ENCODE results near the gene TMEM263. TPM values are rescaled to one million over a fixed set of nuclear protein-coding genes. Genes with fewer than 3 reads are reported as not detected.
A peak's percentile ranks its signal among the peaks of the same experiment; 100 is the strongest.

Gene TMEM263
- total and polyA plus RNA-seq, 2 donors (not counting 1 experiment from before 2014, with no cell fraction given): 97.9 to 116 TPM

GRCh38 chr12:106950591-106950990 is 5.1 kb upstream of the TMEM263 start:
- no peak for DNase-seq (ENCODE audit: low read depth in 2 of 2)
- Histone ChIP-seq H3K9me3 (ENCODE audit: control insufficient read depth, insufficient read depth, low read depth, low read length) (no peaks in the 10 kb centered on the region), H3K27ac (ENCODE audit: insufficient read depth, low read length) (no peak overlapping the region), H3K36me3 (ENCODE audit: control insufficient read depth, insufficient read depth, low read length) (no peaks in the 10 kb centered on the region), H3K4me1 (ENCODE audit: control insufficient read depth, extremely low read depth, insufficient read depth, low read length) (no peaks in the 10 kb centered on the region), H3K27me3 (ENCODE audit: control insufficient read depth, insufficient read depth, low read length) (no peaks in the 10 kb centered on the region), H3K4me2 (ENCODE audit: extremely low read depth, insufficient read depth, low read length) (no peak overlapping the region), H4K20me1 (ENCODE audit: control insufficient read depth, extremely low read depth, insufficient read depth, low read length) (no peaks in the 10 kb centered on the region), H2AFZ (ENCODE audit: low read length) (no peak overlapping the region), H3K4me3 (replicated peaks in 1 of 4; ENCODE audit: control extremely low read depth in 1 of 4, insufficient read depth in 1 of 4, low read depth in 3 of 4, low read length in 4 of 4) (no peak overlapping the region), H3K79me2 (ENCODE audit: control insufficient read depth, insufficient read depth, low read length) (no peaks in the 10 kb centered on the region), H3K9ac (ENCODE audit: insufficient read depth, low read length) (no peak overlapping the region)
- TF ChIP-seq EZH2 (IDR thresholded peaks at IDR 0.05; ENCODE audit: low read length, missing control alignments) (no peak), CTCF (conservative IDR thresholded peaks at IDR 0.05 in 1 of 2, IDR thresholded peaks at IDR 0.05 in 1 of 2; ENCODE audit: low read depth in 1 of 2, low read length in 2 of 2) (no peak)

- no peaks in the 10 kb centered on the region for H3K9me3 ChIP-seq (ENCODE audit: control insufficient read depth, insufficient read depth, low read depth, low read length)
- H3K27ac ChIP-seq (ENCODE audit: insufficient read depth, low read length): no peak overlapping the region
- H3K9ac ChIP-seq (ENCODE audit: insufficient read depth, low read length): no peak overlapping the region
- peak in 1 of 2 donors; percentile 37 for DNase-seq (ENCODE audit: low read depth in 2 of 2)
- peaks cover 26% of the 10 kb centered on the region for H3K79me2 ChIP-seq (ENCODE audit: control insufficient read depth, insufficient read depth, low read length)
- no peak overlapping the region for H3K4me3 ChIP-seq (replicated peaks in 1 of 4; ENCODE audit: control extremely low read depth in 1 of 4, insufficient read depth in 1 of 4, low read depth in 3 of 4, low read length in 4 of 4)
- TF ChIP-seq EZH2 (IDR thresholded peaks at IDR 0.05; ENCODE audit: low read length, missing control alignments): no peak
- H3K36me3 ChIP-seq (ENCODE audit: control insufficient read depth, insufficient read depth, low read length): no peaks in the 10 kb centered on the region
- no peak overlapping the region for H3K4me2 ChIP-seq (ENCODE audit: extremely low read depth, insufficient read depth, low read length)
- H2AFZ ChIP-seq (ENCODE audit: low read length): no peak overlapping the region
- H3K4me1 ChIP-seq (ENCODE audit: control insufficient read depth, extremely low read depth, insufficient read depth, low read length): no peaks in the 10 kb centered on the region
- H4K20me1 ChIP-seq (ENCODE audit: control insufficient read depth, extremely low read depth, insufficient read depth, low read length): no peaks in the 10 kb centered on the region
- H3K27me3 ChIP-seq (ENCODE audit: control insufficient read depth, insufficient read depth, low read length): no peaks in the 10 kb centered on the region
Measured at GRCh38 chr12:106953352-106954250, 2.1 kb upstream of the TMEM263 start.

GRCh38 chr12:106954462-106955376 is 988 bp upstream of the TMEM263 start:
- peak overlapping the region; percentile 87 for H3K4me2 ChIP-seq (ENCODE audit: extremely low read depth, insufficient read depth, low read length)
- H3K4me1 ChIP-seq (ENCODE audit: control insufficient read depth, extremely low read depth, insufficient read depth, low read length): no peaks in the 10 kb centered on the region
- peak overlapping the region; percentile 100 for H3K9ac ChIP-seq (ENCODE audit: insufficient read depth, low read length)
- no peak for TF ChIP-seq EZH2 (IDR thresholded peaks at IDR 0.05; ENCODE audit: low read length, missing control alignments)
- no peak for TF ChIP-seq CTCF (conservative IDR thresholded peaks at IDR 0.05 in 1 of 2, IDR thresholded peaks at IDR 0.05 in 1 of 2; ENCODE audit: low read depth in 1 of 2, low read length in 2 of 2)
- H4K20me1 ChIP-seq (ENCODE audit: control insufficient read depth, extremely low read depth, insufficient read depth, low read length): peaks cover 2% of the 10 kb centered on the region
- H2AFZ ChIP-seq (ENCODE audit: low read length): peak overlapping the region; percentile 84
- no peaks in the 10 kb centered on the region for H3K9me3 ChIP-seq (ENCODE audit: control insufficient read depth, insufficient read depth, low read depth, low read length)
- H3K36me3 ChIP-seq (ENCODE audit: control insufficient read depth, insufficient read depth, low read length): no peaks in the 10 kb centered on the region
- peak overlapping the region; percentile 98 for H3K27ac ChIP-seq (ENCODE audit: insufficient read depth, low read length)
- H3K27me3 ChIP-seq (ENCODE audit: control insufficient read depth, insufficient read depth, low read length): no peaks in the 10 kb centered on the region
- peaks cover 37% of the 10 kb centered on the region for H3K79me2 ChIP-seq (ENCODE audit: control insufficient read depth, insufficient read depth, low read length)
- peak; percentile 8 to 34 for DNase-seq (ENCODE audit: low read depth in 2 of 2)
- peak overlapping the region; percentile 62 to 99 (median 72) for H3K4me3 ChIP-seq (replicated peaks in 1 of 4; ENCODE audit: control extremely low read depth in 1 of 4, insufficient read depth in 1 of 4, low read depth in 3 of 4, low read length in 4 of 4)
